Stomach (tissue), 4 donors: ENCODE measurements around the gene CEP350.

Experiments used
- CTCF ChIP-seq, 7 experiments: fragments of 450-650 bp in 4 of 7; fragments of 200-600 bp in 3 of 7; sonication (generic) in 3 of 7; IDR thresholded peaks; one replicate each; pipeline ENCODE4 v1.5.1; 2016 to 2019; ENCODE audit warnings: antibody characterized with exemption in 7 of 7, control low read depth in 2 of 7, mild to moderate bottlenecking in 1 of 7
- POLR2AphosphoS5 ChIP-seq, 3 donors: sonication (generic); formaldehyde crosslinking; IDR thresholded peaks; one replicate each; pipeline ENCODE4 v1.6.1; 2016; ENCODE audit warnings: antibody characterized with exemption in 3 of 3

GRCh38 chr1:180141381-180141934 lies 186.8 kb downstream of the CEP350 start:
- TF ChIP-seq CTCF (IDR thresholded peaks at IDR 0.05), result no peak
- no peak for TF ChIP-seq POLR2AphosphoS5 (IDR thresholded peaks at IDR 0.05)
